DND-41 (cell line): Measurements from ENCODE around the gene GRID1.

Experiments
- CTCF ChIP-seq: IDR thresholded peaks from 2 replicates; pipeline ENCODE4 v1.5.1; 2012; ENCODE audit warnings: borderline replicate concordance, low read length, moderate library complexity, mild to moderate bottlenecking; ENCODE audit not compliant: poor library complexity, severe bottlenecking; ENCODE audit errors: extremely low read depth
- EZH2 ChIP-seq: IDR thresholded peaks from 3 replicates; pipeline ENCODE4 v1.6.1; 2012; ENCODE audit warnings: borderline replicate concordance, low read depth, mild to moderate bottlenecking, moderate library complexity, low read length, inconsistent platforms; ENCODE audit not compliant: severe bottlenecking

DNA sequence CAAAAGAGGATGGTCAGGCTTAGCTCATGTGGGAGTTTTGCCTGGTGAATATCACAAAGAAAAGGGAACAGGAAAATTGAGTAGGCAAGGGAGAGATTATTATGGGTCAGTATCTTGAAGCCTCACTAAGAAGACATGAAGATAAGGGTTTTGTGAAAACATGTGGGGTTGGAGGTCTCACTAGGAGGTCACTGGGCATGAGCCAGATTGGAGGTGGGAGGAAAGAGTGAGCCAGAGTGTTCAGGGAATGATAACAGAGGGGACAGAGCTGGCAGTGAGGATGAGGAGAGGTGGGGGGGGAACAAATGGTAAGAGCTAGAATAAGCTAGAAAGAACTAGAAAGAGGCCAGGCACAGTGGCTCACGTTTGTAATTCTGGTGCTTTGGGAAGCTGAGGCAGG, 374.3 kb downstream of the GRID1 start:
- no peak for TF ChIP-seq CTCF
- TF ChIP-seq EZH2 = no peak
